BLaER1 (cell line): ENCODE results near the gene PLA2R1.

Source experiments
- H3K27ac ChIP-seq: shearing (Covaris generic); formaldehyde crosslinking; 2 replicates; pipeline ENCODE4 v1.8.1; 2022
- H3K27me3 ChIP-seq: shearing (Covaris generic); formaldehyde crosslinking; 2 replicates; pipeline ENCODE4 v1.8.1; 2022
- H3K36me3 ChIP-seq: shearing (Covaris generic); formaldehyde crosslinking; 2 replicates; pipeline ENCODE4 v1.8.1; 2022
- H3K4me1 ChIP-seq: shearing (Covaris generic); formaldehyde crosslinking; 2 replicates; pipeline ENCODE4 v1.8.1; 2022
- H3K4me2 ChIP-seq: shearing (Covaris generic); formaldehyde crosslinking; 2 replicates; pipeline ENCODE4 v1.8.1; 2022
- H3K4me3 ChIP-seq: shearing (Covaris generic); formaldehyde crosslinking; 2 replicates; pipeline ENCODE4 v1.8.1; 2022
- H3K9ac ChIP-seq: shearing (Covaris generic); formaldehyde crosslinking; 2 replicates; pipeline ENCODE4 v1.8.1; 2022
- H3K9me3 ChIP-seq: shearing (Covaris generic); formaldehyde crosslinking; 2 replicates; pipeline ENCODE4 v1.8.1; 2022
- H4K20me1 ChIP-seq: shearing (Covaris generic); formaldehyde crosslinking; 2 replicates; pipeline ENCODE4 v1.8.1; 2022
- Cebpa-rat ChIP-seq: shearing (Covaris generic); IDR thresholded peaks from 2 replicates; pipeline ENCODE4 v1.8.1; 2022

The PLA2R1 gene

GRCh38 chr2:160035125-160035524 lies 27.3 kb downstream of the PLA2R1 start:
- Histone ChIP-seq H3K27me3 (no peaks in the 10 kb centered on the region), H3K27ac (no peak overlapping the region), H3K9ac (no peak overlapping the region), H3K36me3 (no peaks in the 10 kb centered on the region), H3K9me3 (no peaks in the 10 kb centered on the region), H4K20me1 (no peaks in the 10 kb centered on the region), H3K4me1 (no peaks in the 10 kb centered on the region), H3K4me2 (no peak overlapping the region), H3K4me3 (no peak overlapping the region)
- no peak for TF ChIP-seq Cebpa-rat

GRCh38 chr2:160034396-160034795 lies 28.0 kb downstream of the PLA2R1 start:
- no peaks in the 10 kb centered on the region for H3K36me3 ChIP-seq
- H3K4me3 ChIP-seq, result no peak overlapping the region
- no peak overlapping the region for H3K9ac ChIP-seq
- no peak for TF ChIP-seq Cebpa-rat
- no peak overlapping the region for H3K27ac ChIP-seq
- H3K27me3 ChIP-seq, result no peaks in the 10 kb centered on the region
- no peaks in the 10 kb centered on the region for H3K9me3 ChIP-seq
- no peaks in the 10 kb centered on the region for H4K20me1 ChIP-seq
- H3K4me2 ChIP-seq, result peak overlapping the region; percentile 9; the same call in 1 of the 2 replicates
- no peaks in the 10 kb centered on the region for H3K4me1 ChIP-seq

DNA sequence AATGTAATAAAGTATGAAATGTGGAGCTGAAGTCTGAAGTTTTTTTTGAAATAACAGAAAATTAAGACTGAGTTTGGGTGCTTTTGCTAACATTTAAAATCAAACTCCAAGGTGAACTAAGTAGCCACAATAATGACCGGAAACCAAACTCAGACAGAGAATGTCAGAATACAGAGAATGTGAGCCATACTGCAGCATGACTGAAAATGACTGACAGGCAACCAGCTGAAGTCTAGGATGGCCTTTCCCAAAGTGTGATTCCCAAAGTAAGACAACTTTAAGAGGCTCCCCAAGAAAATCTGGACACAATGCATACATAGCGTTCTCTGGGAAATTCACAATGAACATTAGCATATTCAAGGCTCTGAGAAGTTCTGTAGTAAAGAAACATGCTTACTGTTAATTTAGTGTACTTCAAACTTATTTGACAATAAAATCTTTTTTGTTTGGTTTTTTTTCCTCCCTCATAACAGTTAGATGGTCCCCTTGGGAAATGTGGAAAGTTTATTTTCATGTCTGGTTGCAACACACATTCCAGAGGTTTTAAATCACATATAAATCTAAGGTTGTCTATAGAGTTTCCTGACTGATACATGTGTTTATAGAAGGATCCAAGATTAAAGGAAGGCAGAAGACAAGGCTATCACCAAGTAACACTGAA lies 28.6 kb downstream of the PLA2R1 start:
- TF ChIP-seq Cebpa-rat, result no peak
- Histone ChIP-seq H3K27ac (no peak overlapping the region), H3K9ac (no peak overlapping the region), H3K36me3 (no peaks in the 10 kb centered on the region), H3K9me3 (no peaks in the 10 kb centered on the region), H3K4me2 (peak overlapping the region; percentile 9; the same call in 1 of the 2 replicates), H3K4me1 (no peaks in the 10 kb centered on the region), H3K27me3 (no peaks in the 10 kb centered on the region), H3K4me3 (no peak overlapping the region), H4K20me1 (no peaks in the 10 kb centered on the region)

GRCh38 chr2:160029270-160029628 lies 33.2 kb downstream of the PLA2R1 start:
- H3K9ac ChIP-seq, result no peak overlapping the region
- no peaks in the 10 kb centered on the region for H3K27me3 ChIP-seq
- no peak overlapping the region for H3K4me2 ChIP-seq
- no peak for TF ChIP-seq Cebpa-rat
- no peak overlapping the region for H3K27ac ChIP-seq
- H3K4me1 ChIP-seq, result no peaks in the 10 kb centered on the region
- no peaks in the 10 kb centered on the region for H3K9me3 ChIP-seq
- no peaks in the 10 kb centered on the region for H4K20me1 ChIP-seq
- no peaks in the 10 kb centered on the region for H3K36me3 ChIP-seq
- H3K4me3 ChIP-seq, result no peak overlapping the region

- Histone ChIP-seq H4K20me1 (no peaks in the 10 kb centered on the region), H3K4me2 (no peak overlapping the region), H3K9me3 (no peaks in the 10 kb centered on the region), H3K9ac (no peak overlapping the region), H3K27ac (no peak overlapping the region), H3K36me3 (no peaks in the 10 kb centered on the region), H3K4me3 (no peak overlapping the region), H3K4me1 (no peaks in the 10 kb centered on the region), H3K27me3 (no peaks in the 10 kb centered on the region)
- no peak for TF ChIP-seq Cebpa-rat
Observed at GRCh38 chr2:160028431-160029269, 33.8 kb downstream of the PLA2R1 start.

GRCh38 chr2:160022162-160022561 lies 40.3 kb downstream of the PLA2R1 start:
- Histone ChIP-seq H3K4me2 (no peak overlapping the region), H3K4me3 (no peak overlapping the region), H3K36me3 (no peaks in the 10 kb centered on the region), H3K27ac (no peak overlapping the region), H4K20me1 (no peaks in the 10 kb centered on the region), H3K27me3 (no peaks in the 10 kb centered on the region), H3K4me1 (no peaks in the 10 kb centered on the region), H3K9ac (no peak overlapping the region), H3K9me3 (no peaks in the 10 kb centered on the region)
- no peak for TF ChIP-seq Cebpa-rat

GRCh38 chr2:160019374-160020090 lies 42.9 kb downstream of the PLA2R1 start:
- H3K4me2 ChIP-seq, result no peak overlapping the region
- no peak overlapping the region for H3K27ac ChIP-seq
- no peaks in the 10 kb centered on the region for H3K27me3 ChIP-seq
- H4K20me1 ChIP-seq, result no peaks in the 10 kb centered on the region
- no peaks in the 10 kb centered on the region for H3K9me3 ChIP-seq
- H3K36me3 ChIP-seq, result no peaks in the 10 kb centered on the region
- H3K9ac ChIP-seq, result no peak overlapping the region
- H3K4me3 ChIP-seq, result no peak overlapping the region
- no peaks in the 10 kb centered on the region for H3K4me1 ChIP-seq
- no peak for TF ChIP-seq Cebpa-rat

DNA sequence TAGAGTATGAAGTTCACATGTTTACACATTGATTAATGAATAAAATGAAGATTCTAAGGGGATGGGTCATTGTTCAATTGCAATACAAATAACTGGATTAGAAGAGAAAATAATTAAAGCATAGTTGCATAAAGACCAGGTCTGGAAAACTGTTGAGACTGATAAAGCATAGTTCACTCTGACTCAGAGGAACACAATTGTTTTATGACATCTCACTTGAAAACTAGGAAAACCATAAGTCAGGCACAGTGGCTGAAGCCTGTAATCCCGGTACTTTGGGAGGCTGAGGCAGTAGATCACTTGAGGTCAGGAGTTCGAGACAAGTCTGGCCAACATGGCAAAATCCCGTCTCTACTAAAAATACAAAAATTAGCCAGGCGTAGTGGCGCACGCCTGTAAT lies 46.7 kb downstream of the PLA2R1 start:
- H3K4me2 ChIP-seq, result no peak overlapping the region
- no peak overlapping the region for H3K9ac ChIP-seq
- no peaks in the 10 kb centered on the region for H3K9me3 ChIP-seq
- no peak for TF ChIP-seq Cebpa-rat
- no peaks in the 10 kb centered on the region for H3K27me3 ChIP-seq
- H3K36me3 ChIP-seq, result no peaks in the 10 kb centered on the region
- H3K4me3 ChIP-seq, result no peak overlapping the region
- no peak overlapping the region for H3K27ac ChIP-seq
- H4K20me1 ChIP-seq, result no peaks in the 10 kb centered on the region
- H3K4me1 ChIP-seq, result no peaks in the 10 kb centered on the region

DNA sequence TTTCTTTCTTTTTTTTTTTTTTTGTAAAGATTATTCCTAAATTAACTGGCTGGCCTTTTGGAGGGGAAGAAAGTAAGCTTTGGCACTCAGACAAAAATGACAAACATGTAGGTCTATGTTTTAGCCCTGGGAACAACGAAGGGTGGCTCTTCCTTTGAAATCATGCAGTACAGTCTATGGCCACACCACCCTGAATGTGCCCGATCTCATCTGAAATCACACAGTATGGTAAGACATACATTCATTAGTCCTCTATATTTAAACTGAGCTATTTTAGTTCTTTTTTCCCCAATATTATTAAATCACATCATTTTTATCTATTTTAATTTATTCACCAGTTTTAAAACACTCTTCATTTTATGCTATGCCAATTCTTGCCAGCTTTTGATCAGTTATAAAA lies 48.2 kb downstream of the PLA2R1 start:
- no peak for TF ChIP-seq Cebpa-rat

More for the DNA sequence above, 48.2 kb downstream of the PLA2R1 start:
- Histone ChIP-seq H3K4me1 (no peaks in the 10 kb centered on the region), H3K4me2 (no peak overlapping the region), H4K20me1 (no peaks in the 10 kb centered on the region), H3K27me3 (no peaks in the 10 kb centered on the region), H3K27ac (no peak overlapping the region), H3K9ac (no peak overlapping the region), H3K36me3 (no peaks in the 10 kb centered on the region), H3K9me3 (no peaks in the 10 kb centered on the region), H3K4me3 (no peak overlapping the region)
